Effector memory CD8-positive, alpha-beta T cell (primary cell): ENCODE measurements around the gene CCT8L2.
"Not testable (repeated sequence)": the region's sequence is repeated elsewhere in the genome, so short reads cannot be mapped to it uniquely, and the experiment has no call there.

Experiments
- ATAC-seq: fragments of 150-1000 bp; cut with Tn5 transposase; replicated peaks from 2 replicates; pipeline ENCODE4 v1.10.0; 2021; ENCODE audit warnings: mild to moderate bottlenecking, moderate library complexity
- DNase-seq, 3 experiments: peaks; one replicate each; pipeline ENCODE4 v3.0.0; 2021
- H3K27ac Mint-ChIP-seq, 2 donors: one replicate each; pipeline ENCODE4 v1.8.0; 2022; ENCODE audit warnings: mild to moderate bottlenecking in 2 of 2, mixed read lengths in 2 of 2, moderate library complexity in 2 of 2
- H3K27me3 Mint-ChIP-seq, 2 donors: one replicate each; pipeline ENCODE4 v1.8.0; 2022; ENCODE audit warnings: mixed read lengths in 2 of 2
- H3K36me3 Mint-ChIP-seq: one replicate; pipeline ENCODE4 v1.8.0; 2022; ENCODE audit warnings: mild to moderate bottlenecking, moderate library complexity, mixed read lengths; ENCODE audit not compliant: insufficient read depth
- H3K4me1 Mint-ChIP-seq, 2 donors: one replicate each; pipeline ENCODE4 v1.8.0; 2022; ENCODE audit warnings: low read depth in 2 of 2, mixed read lengths in 2 of 2
- H3K4me3 Mint-ChIP-seq, 2 donors: one replicate each; pipeline ENCODE4 v1.8.0; 2022; ENCODE audit warnings: mild to moderate bottlenecking in 2 of 2, mixed read lengths in 2 of 2, moderate library complexity in 2 of 2
- H3K9me3 Mint-ChIP-seq, 2 donors: one replicate each; pipeline ENCODE4 v1.8.0; 2022; ENCODE audit warnings: mixed read lengths in 2 of 2

Gene CCT8L2

GRCh38 chr22:16559996-16560395 is 32.6 kb downstream of the CCT8L2 start:
- not testable (repeated sequence) for ATAC-seq, H3K4me3 Mint-ChIP-seq, H3K4me1 Mint-ChIP-seq, DNase-seq, H3K9me3 Mint-ChIP-seq, H3K27me3 Mint-ChIP-seq, H3K27ac Mint-ChIP-seq, H3K36me3 Mint-ChIP-seq

GRCh38 chr22:16559056-16559955 is 33.3 kb downstream of the CCT8L2 start:
- Mint-ChIP-seq H3K27ac (no peak overlapping the region), H3K4me1 (peaks cover 0 to 1% of the 10 kb centered on the region in 2 donors), H3K36me3 (no peaks in the 10 kb centered on the region), H3K4me3 (no peak overlapping the region), H3K9me3 (peaks cover 4 to 9% of the 10 kb centered on the region in 2 donors), H3K27me3 (no peaks in the 10 kb centered on the region)
- DNase-seq (no peak), ATAC-seq (no peak)

GRCh38 chr22:16558376-16558945 is 34.1 kb downstream of the CCT8L2 start:
- not testable (repeated sequence) for H3K4me3 Mint-ChIP-seq, H3K4me1 Mint-ChIP-seq, H3K27ac Mint-ChIP-seq, H3K36me3 Mint-ChIP-seq, DNase-seq, H3K9me3 Mint-ChIP-seq, H3K27me3 Mint-ChIP-seq, ATAC-seq

- not testable (repeated sequence) for H3K27ac Mint-ChIP-seq, H3K4me3 Mint-ChIP-seq, H3K36me3 Mint-ChIP-seq, H3K9me3 Mint-ChIP-seq, H3K4me1 Mint-ChIP-seq, ATAC-seq, H3K27me3 Mint-ChIP-seq, DNase-seq
Measured at GRCh38 chr22:16557511-16557910, 35.1 kb downstream of the CCT8L2 start.

- H3K36me3 Mint-ChIP-seq, DNase-seq, ATAC-seq, H3K4me1 Mint-ChIP-seq, H3K27me3 Mint-ChIP-seq, H3K9me3 Mint-ChIP-seq, H3K4me3 Mint-ChIP-seq, H3K27ac Mint-ChIP-seq: not testable (repeated sequence)
Measured at GRCh38 chr22:16555077-16555994, 37.3 kb downstream of the CCT8L2 start.

DNA sequence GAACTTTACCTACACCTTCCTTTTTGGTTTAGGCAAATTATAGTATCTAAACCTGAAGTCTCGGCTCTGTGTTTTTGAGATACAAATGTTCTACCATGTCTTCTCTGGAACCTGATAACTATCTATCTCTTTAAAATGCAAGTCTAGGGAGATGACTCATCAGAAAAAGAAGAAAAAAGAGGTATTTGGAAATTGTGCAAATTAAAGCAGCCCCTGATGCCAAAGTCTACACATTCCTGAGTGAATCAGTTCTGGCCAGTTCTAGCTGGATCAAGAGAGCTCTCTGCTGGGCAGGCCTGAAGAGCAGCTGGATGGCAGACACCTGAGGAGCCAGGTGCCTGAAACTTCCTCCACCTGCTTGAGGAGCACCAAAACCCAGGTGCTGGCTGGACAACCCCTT is 49.3 kb downstream of the CCT8L2 start:
- DNase-seq, ATAC-seq, H3K27ac Mint-ChIP-seq, H3K27me3 Mint-ChIP-seq, H3K4me1 Mint-ChIP-seq, H3K36me3 Mint-ChIP-seq, H3K4me3 Mint-ChIP-seq, H3K9me3 Mint-ChIP-seq: not testable (repeated sequence)
